HG02610 (cell line): ENCODE data around the gene FOXB1.

ENCODE experiments used
- ATAC-seq: cut with Tn5 transposase; IDR thresholded peaks from one replicate; pipeline ENCODE4 v1.9.1; 2021; ENCODE audit warnings: mild to moderate bottlenecking, moderate library complexity; ENCODE audit not compliant: unreplicated experiment

The FOXB1 gene

GRCh38 chr15:60017538-60018520 is 13.7 kb downstream of the FOXB1 start:
- ATAC-seq: no peak

- ATAC-seq: no peak
These were observed 16.6 kb downstream of the FOXB1 start for GRCh38 chr15:60020736-60021135.

DNA sequence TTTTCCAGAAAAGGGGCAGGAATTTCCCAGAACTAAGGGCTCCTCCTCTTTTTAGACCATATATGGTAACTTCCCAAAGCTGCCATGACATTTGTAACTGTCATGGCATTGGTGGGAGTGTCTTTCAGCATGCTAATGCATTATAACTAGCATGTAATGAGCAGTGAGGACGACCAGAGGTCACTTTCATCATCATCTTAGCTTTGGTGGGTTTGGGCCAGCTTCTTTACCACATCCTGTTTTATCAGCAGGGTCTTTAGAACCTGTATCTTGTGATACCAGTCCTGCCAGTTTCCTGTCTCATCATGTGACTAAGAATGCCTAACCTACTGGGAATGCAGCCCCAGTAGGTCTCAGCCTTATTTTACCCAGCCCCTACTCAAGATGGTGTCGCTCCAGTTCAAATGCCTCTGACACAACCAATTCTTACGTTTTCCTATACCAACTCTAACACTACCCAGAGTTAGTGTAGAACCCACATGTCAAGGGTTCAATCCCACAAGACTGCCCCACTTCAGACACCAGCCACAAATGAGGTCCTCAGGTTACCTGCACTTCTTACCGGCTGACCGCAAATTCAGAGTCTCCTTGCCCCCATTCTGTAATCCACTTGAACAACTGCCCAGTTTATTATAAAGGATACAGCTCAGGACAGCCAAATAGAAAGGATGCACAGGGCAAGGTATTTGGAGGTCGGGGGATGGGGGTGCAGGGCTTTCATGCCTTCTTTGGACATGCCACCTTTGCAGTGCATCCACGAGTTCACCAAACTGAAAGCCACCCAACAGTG is 17.7 kb downstream of the FOXB1 start:
- ATAC-seq: no peak

- no peak for ATAC-seq
These were observed 18.2 kb downstream of the FOXB1 start for GRCh38 chr15:60022379-60022741.

- no peak for ATAC-seq
These were observed 22.4 kb downstream of the FOXB1 start for GRCh38 chr15:60026555-60026954.

DNA sequence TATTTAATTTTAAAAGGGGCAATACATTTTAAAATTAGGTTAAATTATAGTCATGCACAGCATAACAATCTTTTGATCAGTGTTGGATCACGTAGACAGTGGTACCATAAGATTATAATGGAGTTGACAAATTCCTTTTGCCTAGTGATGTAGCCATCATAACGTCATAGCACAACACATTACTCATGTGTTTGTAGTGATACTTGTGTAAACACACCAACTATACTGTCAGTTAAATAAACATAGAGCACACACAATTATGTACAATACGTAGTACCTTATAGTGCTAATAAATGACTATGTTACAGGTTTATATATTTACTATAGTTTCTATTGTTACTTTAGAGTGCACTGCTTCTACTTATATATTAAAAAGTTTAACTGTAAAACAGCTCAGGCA is 31.2 kb downstream of the FOXB1 start:
- ATAC-seq: no peak

DNA sequence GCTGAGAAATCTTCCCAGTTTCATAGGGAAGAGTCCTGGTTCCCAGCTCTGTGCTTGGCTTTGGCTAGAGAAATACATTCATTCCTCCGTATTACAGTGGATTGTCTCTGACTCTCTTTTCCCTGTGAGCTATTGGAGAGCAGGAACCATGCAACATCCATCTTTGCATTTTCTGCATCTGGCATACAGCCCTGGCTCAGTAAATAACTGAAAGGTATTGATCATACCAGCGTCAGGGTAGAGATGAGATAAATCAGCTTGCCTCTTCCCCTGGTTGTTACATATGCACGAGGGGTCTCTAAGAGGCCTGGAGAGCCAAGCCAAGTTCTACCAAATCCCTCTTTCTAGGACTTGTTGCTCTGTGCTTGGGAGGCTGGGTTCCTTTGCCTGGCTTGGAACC is 35.2 kb downstream of the FOXB1 start:
- no peak for ATAC-seq

DNA sequence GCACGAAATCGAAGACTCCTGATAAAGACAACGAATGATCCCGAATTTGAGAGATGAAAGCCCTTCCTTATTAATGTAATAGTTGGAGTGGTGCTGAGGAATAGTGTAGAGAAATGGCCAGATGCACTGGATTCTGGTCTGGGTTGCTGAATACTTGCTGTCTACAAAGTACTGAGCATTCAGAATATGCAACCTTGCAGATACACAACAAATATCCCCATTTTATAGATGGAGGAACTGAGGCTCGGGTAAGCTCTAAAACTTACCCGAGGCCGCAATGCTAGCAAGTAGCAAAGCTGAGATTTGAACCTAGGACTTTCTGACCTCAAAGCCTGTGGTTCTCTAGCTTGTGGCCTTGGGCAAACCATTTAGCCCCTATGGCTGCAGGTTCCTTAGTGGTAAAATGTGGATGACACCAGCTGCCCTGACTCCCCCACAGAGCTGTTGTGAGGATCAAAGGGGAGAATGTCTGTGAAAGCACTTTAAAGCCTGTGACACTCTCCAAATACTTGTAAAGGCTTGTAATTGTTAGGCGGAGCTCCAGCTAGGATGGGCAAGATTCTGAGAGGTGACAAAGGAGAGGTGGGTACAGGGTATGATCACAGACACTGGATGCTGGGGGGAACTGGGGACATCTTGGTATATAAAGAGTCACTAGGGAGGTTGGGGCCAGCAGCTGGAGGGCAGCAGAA is 39.8 kb downstream of the FOXB1 start:
- ATAC-seq: no peak

DNA sequence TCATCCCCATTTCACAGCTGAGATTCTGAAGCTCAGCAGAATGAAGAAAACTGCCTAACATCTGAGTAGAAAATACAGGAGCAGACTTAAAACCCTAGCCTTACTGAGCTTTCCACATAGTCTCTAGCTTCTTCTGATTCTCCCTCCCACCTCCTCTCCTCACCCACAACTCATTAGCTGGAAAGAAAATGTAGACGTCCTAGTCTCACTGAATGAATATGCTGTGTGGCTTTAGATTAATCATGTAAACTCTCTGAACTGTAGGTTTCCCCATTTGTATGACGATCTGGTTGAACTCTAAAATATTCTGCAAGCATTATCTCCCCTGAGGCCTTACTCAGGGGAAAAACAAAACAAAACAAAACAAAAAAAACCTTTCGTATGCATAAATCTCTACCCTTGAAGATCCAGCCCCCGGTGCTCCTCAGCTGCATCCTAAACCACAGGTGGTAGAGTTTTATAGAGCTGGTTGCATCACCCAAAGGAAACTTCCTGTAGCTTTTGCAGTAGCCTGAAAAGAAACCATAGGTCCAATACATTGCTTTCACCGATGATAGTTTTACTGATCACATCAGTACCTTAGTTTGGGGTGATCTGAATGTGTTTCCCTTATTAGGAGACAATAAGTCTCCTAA is 40.6 kb downstream of the FOXB1 start:
- ATAC-seq: no peak

DNA sequence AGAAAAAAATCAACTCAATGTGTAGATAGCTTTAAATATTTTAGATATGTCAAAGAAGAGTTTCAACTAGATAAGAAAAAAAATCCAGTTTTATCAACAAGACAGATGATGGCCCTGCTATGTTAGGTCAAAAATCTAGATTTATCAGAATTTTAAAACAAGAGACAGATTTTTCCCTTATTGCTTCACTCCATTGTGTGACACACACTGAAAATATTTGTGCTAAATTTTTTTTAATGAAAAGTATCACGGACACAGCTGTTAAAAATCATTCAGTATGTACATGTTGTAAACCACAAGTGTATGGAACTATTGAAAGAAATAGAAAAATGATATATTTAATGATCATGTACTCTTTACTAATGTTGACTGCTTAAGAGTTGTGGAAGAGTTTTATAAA is 43.6 kb downstream of the FOXB1 start:
- ATAC-seq: no peak

DNA sequence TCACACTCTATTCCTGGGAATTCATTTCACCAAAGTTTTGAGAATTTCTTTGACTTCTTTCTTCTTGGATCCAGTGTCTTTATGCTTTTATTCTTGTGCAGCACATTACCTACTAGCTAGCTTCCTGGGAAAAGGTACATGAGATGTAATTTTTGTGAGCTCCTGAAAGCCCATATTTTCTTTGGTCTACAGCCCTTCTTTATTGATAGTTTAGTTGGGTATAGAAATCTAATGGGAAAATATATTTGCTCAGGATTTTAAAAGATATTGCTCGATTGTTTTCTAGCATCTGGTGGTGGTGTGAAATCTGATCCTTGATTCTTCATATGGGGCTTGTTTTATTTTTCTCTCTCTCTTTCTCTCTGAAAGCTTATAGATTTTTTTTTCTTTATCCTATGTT is 45.8 kb downstream of the FOXB1 start:
- ATAC-seq: no peak

DNA sequence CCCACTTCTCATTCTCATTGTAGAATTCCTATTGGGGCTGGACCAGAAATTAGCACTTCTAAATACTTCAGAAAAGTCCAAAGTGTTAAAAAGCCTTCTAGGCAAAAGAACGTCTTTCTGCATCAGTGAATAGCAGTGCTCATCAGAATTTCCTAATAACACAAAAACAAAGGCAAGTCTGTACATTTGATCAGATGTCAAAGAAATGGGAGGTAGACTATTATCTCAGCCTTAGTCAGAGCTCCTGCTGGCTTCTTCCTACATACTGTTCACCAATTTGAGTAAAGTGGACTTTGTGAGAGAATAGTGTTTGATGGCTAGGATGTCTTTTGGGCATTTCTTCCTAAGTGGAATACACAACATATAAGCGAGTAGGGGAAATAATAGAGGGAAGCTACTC is 48.7 kb downstream of the FOXB1 start:
- no peak for ATAC-seq

DNA sequence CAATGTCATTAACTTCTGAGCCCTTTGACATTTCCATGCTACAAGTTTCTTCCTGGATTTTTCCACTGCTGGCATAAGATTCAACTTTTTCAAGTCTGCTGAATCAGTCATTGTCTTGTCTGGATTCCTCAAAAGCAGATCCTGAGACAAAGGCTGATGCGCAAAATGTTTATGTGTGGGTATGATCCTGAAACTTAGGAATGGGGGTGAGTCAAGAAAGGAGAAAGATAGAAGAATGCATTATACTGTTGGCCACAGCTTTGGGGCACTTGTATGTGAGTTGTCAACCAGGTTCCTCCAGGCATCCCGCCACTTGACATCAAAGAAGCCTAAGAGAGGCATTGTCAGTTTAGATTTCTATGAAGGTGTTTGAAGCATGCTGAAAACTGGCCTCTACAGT is 50.4 kb downstream of the FOXB1 start:
- no peak for ATAC-seq
